Memory B cell (primary cell): Measurements from ENCODE around the gene SPTBN2.

Experiments used
- ATAC-seq: fragments of 150-1000 bp; cut with Tn5 transposase; 2 replicates; pipeline ENCODE4 v1.10.0; 2021; ENCODE audit warnings: low read depth, mild to moderate bottlenecking, moderate library complexity
- DNase-seq, 2 donors: peaks; one replicate each; pipeline ENCODE4 v3.0.0; 2022; ENCODE audit warnings: low spot score in 2 of 2
- H3K27ac Mint-ChIP-seq: one replicate; pipeline ENCODE4 v1.8.0; 2022; ENCODE audit warnings: mild to moderate bottlenecking, moderate library complexity, mixed read lengths
- H3K27me3 Mint-ChIP-seq: one replicate; pipeline ENCODE4 v1.8.0; 2022; ENCODE audit warnings: mixed read lengths
- H3K36me3 Mint-ChIP-seq: one replicate; pipeline ENCODE4 v1.8.0; 2022; ENCODE audit warnings: mild to moderate bottlenecking, mixed read lengths
- H3K4me1 Mint-ChIP-seq: one replicate; pipeline ENCODE4 v1.8.0; 2022; ENCODE audit warnings: mixed read lengths
- H3K4me3 Mint-ChIP-seq: one replicate; pipeline ENCODE4 v1.8.0; 2022; ENCODE audit warnings: mild to moderate bottlenecking, moderate library complexity, mixed read lengths
- H3K9me3 Mint-ChIP-seq: one replicate; pipeline ENCODE4 v1.8.0; 2022; ENCODE audit warnings: mixed read lengths

Gene SPTBN2

DNA sequence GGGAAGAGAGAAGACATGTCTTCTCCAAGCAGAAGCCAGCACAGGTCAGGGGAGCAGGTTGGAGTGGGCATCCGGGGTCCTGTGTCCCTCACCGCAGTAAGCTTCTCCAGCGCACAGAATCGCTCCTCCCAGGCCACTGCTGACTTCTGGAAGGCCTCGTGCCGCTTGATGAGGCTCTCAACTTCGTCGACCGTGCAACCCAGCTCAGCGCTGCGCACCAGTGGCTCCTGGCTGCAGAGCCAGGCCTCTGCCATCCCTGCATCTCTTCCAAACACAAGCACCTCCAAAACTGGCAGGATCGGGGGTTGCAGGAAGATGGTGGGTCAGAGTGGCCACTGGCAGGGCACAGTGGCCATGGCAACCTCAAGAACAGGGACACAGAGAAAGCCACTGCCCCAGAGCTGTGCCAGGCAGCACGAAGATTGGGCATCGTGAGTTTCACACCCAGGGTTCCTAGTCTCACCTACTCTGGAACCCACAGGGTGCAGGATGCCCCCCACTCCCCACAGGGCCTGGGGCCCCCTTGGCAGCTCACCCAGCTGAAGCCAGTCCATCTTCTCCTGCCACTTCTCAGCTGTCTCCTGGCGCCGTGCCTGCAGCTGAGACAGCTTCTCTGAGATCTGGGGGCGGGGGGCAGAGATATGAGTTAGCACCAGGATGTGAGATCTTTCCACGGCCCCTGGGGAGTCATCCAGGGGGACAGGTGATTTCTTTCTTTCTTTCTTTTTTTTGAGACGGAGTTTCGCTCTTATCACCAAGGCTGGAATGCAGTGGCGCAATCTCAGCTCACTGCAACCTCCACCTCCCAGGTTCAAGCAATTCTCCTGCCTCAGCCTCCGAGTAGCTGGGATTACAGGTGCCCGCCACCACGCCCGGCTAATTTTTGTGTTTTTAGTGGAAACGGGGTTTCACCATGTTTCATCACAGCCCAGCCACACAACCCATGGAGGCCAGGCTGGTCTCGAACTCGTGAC is 40.2 kb downstream of the SPTBN2 start:
- DNase-seq (no peak), ATAC-seq (no peak)
- Mint-ChIP-seq H3K36me3 (no peaks in the 10 kb centered on the region), H3K9me3 (no peaks in the 10 kb centered on the region), H3K4me1 (no peaks in the 10 kb centered on the region), H3K27ac (no peak overlapping the region), H3K4me3 (no peak overlapping the region), H3K27me3 (peaks cover 5% of the 10 kb centered on the region)

DNA sequence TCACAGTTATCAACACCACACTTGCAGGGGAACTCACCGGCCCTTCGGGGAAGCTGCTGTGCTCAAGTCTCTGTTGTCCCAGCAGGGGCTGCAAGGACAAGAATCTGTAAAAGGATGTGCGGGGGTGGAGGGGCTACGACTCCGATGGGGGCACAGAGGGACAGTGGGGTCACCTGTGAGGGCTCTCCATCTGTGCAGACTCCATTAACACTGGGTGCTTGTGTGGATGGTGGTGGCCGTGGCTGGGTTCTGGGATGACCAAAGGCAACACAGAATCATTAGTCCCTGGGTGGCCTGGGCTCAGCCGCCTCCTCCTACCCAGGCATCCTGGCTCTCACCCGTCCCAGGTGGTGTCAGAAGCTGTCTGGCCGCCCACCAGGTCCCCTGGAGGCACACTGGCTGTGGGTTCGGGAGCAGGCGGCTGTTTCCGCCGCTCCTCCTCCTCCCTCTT is 41.2 kb downstream of the SPTBN2 start:
- no peaks in the 10 kb centered on the region for H3K9me3 Mint-ChIP-seq
- no peaks in the 10 kb centered on the region for H3K36me3 Mint-ChIP-seq
- peaks cover 2% of the 10 kb centered on the region for H3K27me3 Mint-ChIP-seq
- H3K27ac Mint-ChIP-seq: no peak overlapping the region
- H3K4me3 Mint-ChIP-seq: no peak overlapping the region
- H3K4me1 Mint-ChIP-seq: no peaks in the 10 kb centered on the region
- no peak for DNase-seq
- ATAC-seq: no peak

DNA sequence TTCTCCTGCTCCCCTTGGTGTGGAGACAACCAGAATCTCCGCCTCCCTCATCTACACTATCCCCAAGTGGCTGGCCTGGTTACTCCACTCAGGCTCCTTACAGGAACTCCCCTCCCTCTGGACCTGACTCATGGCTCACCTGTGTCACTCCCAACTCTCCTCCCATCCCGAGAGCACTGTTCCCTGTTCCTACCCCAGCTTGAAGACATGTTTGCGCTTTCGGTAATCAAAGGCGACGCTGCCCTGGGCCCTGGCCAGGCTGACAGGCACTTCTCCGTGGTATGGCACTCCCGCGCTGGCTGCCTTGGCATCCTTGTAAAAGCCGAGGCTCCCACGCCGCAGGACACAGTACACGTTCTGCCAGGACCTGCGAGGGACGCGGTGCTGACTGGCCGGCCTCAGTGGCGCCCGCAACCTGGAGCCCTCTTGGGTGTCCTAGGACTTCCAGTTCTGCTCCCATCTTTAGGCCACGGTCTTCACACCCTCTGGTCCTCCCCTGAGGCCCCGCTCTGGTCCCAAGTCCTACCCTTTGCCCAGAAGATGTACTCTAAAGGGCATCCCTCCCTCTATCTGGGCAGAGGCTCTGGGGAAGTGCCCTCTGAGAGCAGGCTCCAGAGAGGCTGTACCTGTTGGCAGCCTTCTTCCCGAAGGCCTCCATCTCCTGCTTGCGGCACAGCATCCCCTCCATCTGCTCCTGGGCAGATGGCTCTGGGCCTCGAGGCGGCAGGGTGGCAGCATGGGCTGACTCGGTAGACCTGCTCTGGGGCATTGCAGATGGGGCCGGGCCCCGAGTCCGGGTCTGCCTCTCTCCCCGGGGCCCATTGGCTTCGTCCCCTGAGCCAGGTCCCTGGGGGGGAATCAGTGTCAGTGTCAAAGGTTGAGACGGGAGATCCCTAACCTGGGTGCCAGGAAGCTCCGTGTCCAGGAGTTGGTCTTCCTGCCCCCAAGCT is 41.9 kb downstream of the SPTBN2 start:
- H3K4me1 Mint-ChIP-seq: no peaks in the 10 kb centered on the region

DNA sequence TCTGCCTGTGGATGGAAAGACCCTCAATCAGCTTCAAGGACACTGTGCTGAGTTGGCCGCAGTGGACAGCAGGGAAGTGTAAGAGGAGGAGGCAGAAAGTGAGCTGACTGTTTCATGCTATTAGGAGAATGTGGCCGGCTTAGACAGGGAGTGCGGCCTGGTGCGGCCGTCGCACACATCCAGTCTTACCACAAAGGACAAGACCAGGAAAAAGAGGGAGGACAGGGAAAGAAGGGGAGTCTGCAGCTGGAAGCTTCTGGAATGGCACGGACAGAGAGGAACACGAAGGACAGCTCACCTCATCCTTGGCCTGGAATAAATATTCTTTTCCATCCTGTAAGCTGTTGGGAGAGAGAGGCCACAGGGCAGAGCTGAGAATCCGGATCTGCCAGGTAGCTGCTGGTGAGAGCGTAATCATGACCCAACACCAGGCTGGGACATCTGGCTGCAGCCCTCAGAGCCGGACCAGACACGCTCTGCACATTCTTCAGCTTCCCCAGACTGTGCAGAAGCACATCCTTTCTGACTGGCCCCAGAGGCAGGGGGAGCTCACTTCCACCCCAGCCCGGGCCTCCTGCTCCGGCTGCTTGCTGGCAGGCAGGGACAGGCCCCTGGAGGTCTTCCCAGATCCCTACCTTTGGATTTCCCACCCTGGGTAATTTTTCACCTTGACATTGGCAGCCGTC is 42.8 kb downstream of the SPTBN2 start:
- H3K4me1 Mint-ChIP-seq: no peaks in the 10 kb centered on the region
- peak overlapping the region; percentile 49 for H3K27ac Mint-ChIP-seq
- no peaks in the 10 kb centered on the region for H3K36me3 Mint-ChIP-seq
- no peak for ATAC-seq
- no peak overlapping the region for H3K4me3 Mint-ChIP-seq
- H3K27me3 Mint-ChIP-seq: no peaks in the 10 kb centered on the region
- no peaks in the 10 kb centered on the region for H3K9me3 Mint-ChIP-seq
- DNase-seq: no peak

More for the DNA sequence above, 41.9 kb downstream of the SPTBN2 start:
- peaks cover 2% of the 10 kb centered on the region for H3K27me3 Mint-ChIP-seq
- H3K9me3 Mint-ChIP-seq: no peaks in the 10 kb centered on the region
- H3K36me3 Mint-ChIP-seq: no peaks in the 10 kb centered on the region
- ATAC-seq: no peak
- H3K4me3 Mint-ChIP-seq: no peak overlapping the region
- no peak overlapping the region for H3K27ac Mint-ChIP-seq
- no peak for DNase-seq

DNA sequence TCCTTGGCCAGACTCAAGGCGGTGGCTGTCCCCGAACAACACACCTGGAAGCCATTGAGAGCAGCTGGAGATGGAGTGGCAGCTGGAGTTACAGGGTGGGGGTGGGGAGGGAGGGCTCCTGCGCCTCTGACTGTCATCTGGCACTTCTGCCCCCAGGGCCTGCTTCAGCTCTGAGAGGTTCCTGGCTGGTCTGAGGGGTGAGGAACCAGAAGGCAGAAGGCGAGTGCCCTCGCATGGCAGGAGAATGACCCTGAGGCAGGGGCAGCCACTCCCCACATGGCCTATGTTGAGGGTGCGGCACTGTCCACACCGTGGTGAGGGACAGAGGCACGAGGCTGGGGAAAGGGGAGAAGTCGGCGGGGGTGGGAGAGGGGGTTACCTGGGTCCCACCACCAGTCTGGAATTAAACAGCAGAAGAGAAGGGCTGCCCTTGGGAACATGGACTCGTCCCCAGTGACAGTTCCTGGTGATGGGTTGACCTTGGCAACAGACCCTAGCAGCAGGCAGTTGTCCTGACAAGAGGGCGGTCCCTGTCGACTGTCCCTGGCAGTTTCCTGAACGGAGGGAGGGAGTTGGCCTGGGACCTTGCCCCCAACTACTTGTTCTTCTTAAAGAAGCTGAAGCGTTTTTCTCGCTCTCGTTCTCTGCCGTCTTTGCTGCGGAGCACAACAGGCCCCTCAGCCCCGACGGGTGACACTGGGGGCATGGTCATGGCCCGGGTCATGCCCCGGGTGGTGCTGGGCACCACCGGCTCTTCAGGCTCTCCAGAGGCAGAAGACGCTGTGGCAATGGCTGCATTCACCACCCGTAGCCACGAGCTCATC is 43.5 kb downstream of the SPTBN2 start:
- Mint-ChIP-seq H3K4me1 (no peaks in the 10 kb centered on the region), H3K27ac (peak overlapping the region; percentile 49), H3K9me3 (no peaks in the 10 kb centered on the region), H3K4me3 (no peak overlapping the region), H3K27me3 (no peaks in the 10 kb centered on the region), H3K36me3 (no peaks in the 10 kb centered on the region)
- DNase-seq (no peak), ATAC-seq (no peak)

DNA sequence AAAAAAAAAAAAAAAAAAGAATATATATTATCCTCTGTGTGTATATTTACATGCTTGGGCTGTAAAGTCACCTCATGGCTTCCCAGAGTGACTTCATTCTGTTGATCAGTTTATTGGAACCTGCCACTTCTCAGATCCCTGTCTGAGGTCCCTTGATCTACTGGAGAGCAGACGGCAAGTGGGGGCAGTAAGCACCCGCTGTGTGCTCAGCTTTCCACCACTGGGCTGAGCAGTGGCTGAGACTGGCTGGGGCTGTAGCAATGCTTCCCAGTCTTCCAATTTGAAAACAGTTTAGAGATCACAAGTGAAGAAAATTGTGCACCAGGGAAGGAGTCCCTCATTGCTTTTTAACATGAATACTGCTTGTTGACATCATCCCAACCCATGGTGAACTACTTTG is 44.4 kb downstream of the SPTBN2 start:
- ATAC-seq (no peak), DNase-seq (no peak)
- no peaks in the 10 kb centered on the region for H3K9me3 Mint-ChIP-seq
- H3K36me3 Mint-ChIP-seq: no peaks in the 10 kb centered on the region
- no peak overlapping the region for H3K4me3 Mint-ChIP-seq
- no peaks in the 10 kb centered on the region for H3K4me1 Mint-ChIP-seq
- H3K27ac Mint-ChIP-seq: no peak overlapping the region
- no peaks in the 10 kb centered on the region for H3K27me3 Mint-ChIP-seq

DNA sequence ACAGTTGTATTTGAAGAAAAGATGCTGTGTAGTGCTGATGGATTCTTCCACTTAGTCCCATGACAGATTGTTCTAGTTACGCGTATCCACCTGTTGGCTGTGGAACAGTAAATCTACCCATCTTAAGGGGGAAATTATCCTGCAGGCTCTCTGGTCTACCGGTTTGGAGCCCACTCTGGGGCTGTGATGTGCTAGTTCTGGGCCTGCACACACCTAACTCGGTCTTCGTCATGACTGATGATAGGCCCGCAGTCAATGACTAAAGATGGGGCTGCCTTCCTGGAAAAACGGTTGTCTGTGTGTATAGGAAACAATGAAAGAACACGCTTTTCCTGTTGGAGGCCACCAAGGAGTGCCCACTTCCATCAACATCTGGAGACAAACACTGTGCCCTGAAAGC is 45.1 kb downstream of the SPTBN2 start:
- DNase-seq (no peak), ATAC-seq (no peak)
- Mint-ChIP-seq H3K4me1 (no peaks in the 10 kb centered on the region), H3K9me3 (no peaks in the 10 kb centered on the region), H3K4me3 (no peak overlapping the region), H3K36me3 (no peaks in the 10 kb centered on the region), H3K27me3 (no peaks in the 10 kb centered on the region), H3K27ac (no peak overlapping the region)

DNA sequence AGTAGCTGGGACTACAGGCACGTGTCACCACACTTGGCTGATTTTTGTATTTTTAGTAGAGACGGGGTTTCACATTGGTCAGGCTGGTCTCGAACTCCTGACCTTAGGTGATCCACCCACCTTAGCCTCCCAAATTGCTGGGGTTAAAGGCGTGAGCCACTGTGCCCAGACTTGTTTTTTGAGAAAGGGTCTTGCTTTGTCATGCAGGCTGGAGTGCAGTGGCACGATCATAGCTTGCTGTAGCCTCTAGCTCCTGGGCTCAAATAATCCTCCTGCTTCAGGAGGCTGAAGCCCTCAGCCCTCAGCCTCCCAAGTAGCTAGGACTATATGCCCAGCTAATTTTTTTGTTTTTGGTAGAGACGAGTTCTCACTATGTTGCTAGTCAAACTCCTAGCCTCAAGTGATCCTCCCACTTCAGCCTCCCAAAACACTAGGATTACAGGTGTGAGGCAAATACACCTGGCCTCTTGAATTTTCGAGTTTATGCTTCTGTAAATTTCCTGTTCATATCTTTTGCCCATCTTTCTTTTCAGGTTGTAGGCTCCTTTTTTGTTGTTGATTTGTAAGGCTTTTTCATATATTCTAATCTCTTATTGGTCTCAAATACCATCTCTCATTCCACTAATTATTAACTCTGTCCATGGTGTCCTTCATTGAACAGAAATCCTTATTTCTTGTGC is 47.9 kb downstream of the SPTBN2 start:
- peaks cover 11% of the 10 kb centered on the region for H3K4me1 Mint-ChIP-seq
- ATAC-seq: no peak
- no peak for DNase-seq
- no peaks in the 10 kb centered on the region for H3K27me3 Mint-ChIP-seq
- H3K9me3 Mint-ChIP-seq: no peaks in the 10 kb centered on the region
- no peak overlapping the region for H3K27ac Mint-ChIP-seq
- no peak overlapping the region for H3K4me3 Mint-ChIP-seq
- no peaks in the 10 kb centered on the region for H3K36me3 Mint-ChIP-seq

DNA sequence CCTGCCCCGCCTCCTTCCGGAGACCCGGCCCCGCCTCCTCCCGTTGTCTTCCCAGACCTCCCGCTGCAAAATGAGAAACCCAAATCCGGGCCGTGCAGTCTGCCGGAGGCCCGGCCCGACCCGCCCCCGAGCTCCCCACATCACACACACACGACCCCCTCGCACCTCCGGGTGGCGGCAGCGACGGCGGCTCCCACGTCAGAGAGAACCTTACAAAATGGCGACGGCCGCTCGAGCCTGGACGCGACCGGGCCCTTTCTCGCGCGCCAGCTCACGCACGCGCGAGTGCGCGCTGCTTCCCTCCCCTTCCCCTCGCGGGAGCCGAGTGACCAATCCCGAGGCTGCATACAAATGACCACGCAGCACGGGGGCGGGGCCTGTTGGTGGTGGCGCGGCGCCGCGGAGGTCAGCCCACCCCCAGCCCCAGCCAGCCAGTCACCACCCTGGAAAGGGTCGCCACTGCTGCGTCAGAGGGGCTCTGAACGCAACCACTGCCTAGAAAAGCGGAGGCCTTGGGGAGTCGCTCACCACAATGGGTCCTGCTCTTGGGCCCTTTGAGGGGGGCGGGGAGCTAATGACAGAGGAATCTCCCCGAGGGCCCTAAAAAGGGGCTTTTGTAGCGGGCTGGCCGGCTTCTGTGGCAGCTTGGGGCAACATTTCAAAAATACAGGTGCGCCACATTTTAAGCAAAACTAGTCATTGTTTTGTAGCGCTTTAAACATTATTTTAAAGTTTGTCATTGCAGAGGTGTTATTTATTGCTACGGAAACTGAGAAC is 51.2 kb downstream of the SPTBN2 start, which contains the start of gene RBM4B:
Gene RBM4B (minus strand): TSS at position 289 of the 777 bp plus-strand sequence. CDS start 808 bp downstream, outside the sequence.
- ATAC-seq (peak; percentile 81), DNase-seq (peak; percentile 92 to 96)
- Mint-ChIP-seq H3K9me3 (no peaks in the 10 kb centered on the region), H3K4me1 (peaks cover 17% of the 10 kb centered on the region), H3K27ac (peak within 1 kb of the TSS; percentile 99), H3K27me3 (no peaks in the 10 kb centered on the region), H3K36me3 (no peaks in the 10 kb centered on the region), H3K4me3 (peak within 1 kb of the TSS; percentile 97)

DNA sequence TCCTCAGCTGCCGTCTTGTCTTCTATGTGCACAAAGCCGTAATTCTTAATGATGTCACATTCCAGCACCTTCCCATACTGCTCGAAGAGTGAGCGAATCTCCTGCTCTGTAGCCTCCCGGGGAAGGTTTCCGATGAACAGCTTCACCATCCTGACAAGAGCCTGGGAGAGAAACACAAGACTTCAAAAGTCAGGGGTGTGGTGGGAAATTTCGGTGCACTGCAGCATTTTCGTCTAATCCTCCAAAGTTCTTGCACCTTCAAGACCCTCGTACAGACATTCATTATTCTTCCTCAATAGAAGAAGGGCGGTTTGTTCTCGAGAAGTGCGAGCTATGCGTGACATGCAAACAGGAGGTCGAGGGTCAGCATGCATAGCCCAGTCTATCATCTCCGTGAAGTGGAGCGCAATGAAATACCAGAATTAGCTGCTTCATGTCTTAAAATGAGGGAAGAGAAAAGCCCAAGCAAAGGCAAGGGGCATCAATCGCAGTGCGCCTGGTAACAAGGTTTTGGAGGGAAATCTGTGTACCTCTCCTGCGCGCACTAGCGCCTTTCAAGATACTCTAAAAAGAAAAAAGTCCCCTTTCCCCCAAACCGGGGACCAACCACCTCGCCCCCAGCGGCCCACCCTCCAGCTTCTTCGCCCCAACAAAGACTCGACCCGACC is 52.0 kb downstream of the SPTBN2 start:
- DNase-seq (no peak), ATAC-seq (no peak)
- Mint-ChIP-seq H3K4me1 (peaks cover 17% of the 10 kb centered on the region), H3K27me3 (no peaks in the 10 kb centered on the region), H3K36me3 (no peaks in the 10 kb centered on the region), H3K4me3 (peak overlapping the region; percentile 97), H3K9me3 (no peaks in the 10 kb centered on the region), H3K27ac (peak overlapping the region; percentile 99)

DNA sequence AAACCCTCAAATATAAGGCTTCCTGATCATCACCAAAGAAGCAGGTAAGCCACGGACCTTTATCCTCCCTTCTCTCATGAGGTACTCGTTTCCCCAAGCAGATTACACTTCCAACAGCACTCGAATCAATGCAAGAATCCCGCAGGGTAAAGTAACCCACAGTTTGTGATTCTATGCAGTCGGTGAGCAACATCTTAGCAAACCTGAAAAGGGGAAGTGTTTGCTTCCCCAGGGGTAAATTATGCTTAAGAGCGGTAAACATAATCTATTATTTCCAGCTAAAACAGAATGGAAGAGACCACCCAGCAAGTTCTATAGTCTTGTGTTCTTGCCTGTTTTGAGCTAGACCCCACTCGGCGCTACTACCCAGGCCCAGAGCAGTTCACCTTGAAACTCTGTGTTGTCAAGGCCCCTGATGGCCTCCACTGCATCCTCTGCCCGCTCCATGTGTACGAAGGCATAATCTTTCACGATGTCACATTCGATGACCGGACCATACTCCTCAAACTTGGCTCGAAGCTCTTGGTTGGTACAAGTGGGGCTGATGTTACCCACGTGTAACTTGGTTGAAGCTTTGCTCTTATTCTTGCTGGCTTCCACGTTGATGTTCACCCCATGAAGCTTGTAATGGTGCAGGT is 52.6 kb downstream of the SPTBN2 start:
- no peaks in the 10 kb centered on the region for H3K36me3 Mint-ChIP-seq
- peak overlapping the region; percentile 99 for H3K27ac Mint-ChIP-seq
- ATAC-seq (no peak), DNase-seq (no peak)
- H3K9me3 Mint-ChIP-seq: no peaks in the 10 kb centered on the region
- no peaks in the 10 kb centered on the region for H3K27me3 Mint-ChIP-seq
- H3K4me3 Mint-ChIP-seq: peak overlapping the region; percentile 97
- peaks cover 17% of the 10 kb centered on the region for H3K4me1 Mint-ChIP-seq
